Spinal cord (tissue), 10 donors: ENCODE data around the gene CEP20. TPM values are rescaled to one million over a fixed set of nuclear protein-coding genes. Genes with fewer than 3 reads are reported as not detected.

Source experiments
- DNase-seq, 6 donors: peaks; one replicate each; pipeline versions ENCODE4 v3.0.0 to v3.0.0-alpha.2; 2013 to 2015; ENCODE audit warnings: low spot score in 6 of 6, low read depth in 4 of 6
- H3K27ac ChIP-seq: one replicate; pipeline ENCODE4 v1.5.1; 2013; ENCODE audit warnings: low read depth, low read length, control low read depth
- H3K27me3 ChIP-seq: one replicate; pipeline ENCODE4 v1.6.1; 2013; ENCODE audit warnings: low read length; ENCODE audit not compliant: control insufficient read depth, insufficient read depth
- H3K36me3 ChIP-seq: one replicate; pipeline ENCODE4 v1.6.1; 2013; ENCODE audit warnings: low read length; ENCODE audit not compliant: control insufficient read depth, insufficient read depth
- H3K4me1 ChIP-seq: one replicate; pipeline ENCODE4 v1.6.1; 2013; ENCODE audit warnings: low read length; ENCODE audit not compliant: control insufficient read depth, insufficient read depth
- H3K4me3 ChIP-seq: one replicate; pipeline ENCODE4 v1.5.1; 2013; ENCODE audit warnings: low read depth, low read length, control low read depth
- H3K9me3 ChIP-seq: one replicate; pipeline ENCODE4 v1.6.1; 2013; ENCODE audit warnings: low read length; ENCODE audit not compliant: control insufficient read depth, insufficient read depth
- WGBS: methylation state at CpG from one replicate; pipeline ENCODE4 v1.1.5; 2013; ENCODE audit warnings: missing lambda C conversion rate; ENCODE audit not compliant: insufficient coverage; 5-methylcytosine and 5-hydroxymethylcytosine counted together
- polyA plus RNA-seq, 2 donors: library from polyadenylated mRNA; unstranded; fragments of 120-200 nt; gene quantifications; one replicate each; pipeline ENCODE4 v1.2.1, GENCODE V29; 2013; ENCODE audit not compliant: insufficient read length in 2 of 2
- total RNA-seq, 2 donors: library from RNA; depleted of rRNA in 1 of 2; stranded (reverse); fragments of 120-200 nt in 1 of 2; fragments of >200 nt in 1 of 2; gene quantifications; one replicate each; pipeline versions ENCODE4 v1.2.3 to v1.2.4, GENCODE V29; 2013 to 2014
- donor health status: healthy.

The CEP20 gene
- total and polyA plus RNA-seq, 4 donors: 23.2 to 36.3 (median 25.9) TPM

DNA sequence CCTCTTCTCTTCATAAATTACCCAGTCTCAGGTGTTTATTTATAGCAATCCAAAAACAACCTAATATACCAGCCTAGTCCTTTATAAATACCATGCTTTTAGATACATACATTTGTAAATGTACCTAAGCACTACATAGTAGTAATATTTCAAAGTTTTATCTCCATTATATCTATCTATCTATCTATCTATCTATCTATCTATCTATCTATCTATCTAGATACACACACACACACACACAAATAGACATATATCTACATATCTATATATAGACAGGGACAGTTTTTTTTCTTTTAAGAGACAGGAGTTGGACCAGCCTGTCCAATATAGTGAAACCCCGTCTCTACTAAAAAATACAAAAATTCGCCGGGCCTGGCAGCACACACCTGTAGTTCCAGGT, 5.8 kb downstream of the CEP20 start:
- Histone ChIP-seq H3K4me1 (peaks cover under 1% of the 10 kb centered on the region), H3K27me3 (no peaks in the 10 kb centered on the region), H3K36me3 (peaks cover 30% of the 10 kb centered on the region), H3K27ac (no peak overlapping the region), H3K9me3 (no peaks in the 10 kb centered on the region), H3K4me3 (no peak overlapping the region)
- no peak for DNase-seq
- WGBS: 100% methylated on average over 3 of the region's 3 CpGs

DNA sequence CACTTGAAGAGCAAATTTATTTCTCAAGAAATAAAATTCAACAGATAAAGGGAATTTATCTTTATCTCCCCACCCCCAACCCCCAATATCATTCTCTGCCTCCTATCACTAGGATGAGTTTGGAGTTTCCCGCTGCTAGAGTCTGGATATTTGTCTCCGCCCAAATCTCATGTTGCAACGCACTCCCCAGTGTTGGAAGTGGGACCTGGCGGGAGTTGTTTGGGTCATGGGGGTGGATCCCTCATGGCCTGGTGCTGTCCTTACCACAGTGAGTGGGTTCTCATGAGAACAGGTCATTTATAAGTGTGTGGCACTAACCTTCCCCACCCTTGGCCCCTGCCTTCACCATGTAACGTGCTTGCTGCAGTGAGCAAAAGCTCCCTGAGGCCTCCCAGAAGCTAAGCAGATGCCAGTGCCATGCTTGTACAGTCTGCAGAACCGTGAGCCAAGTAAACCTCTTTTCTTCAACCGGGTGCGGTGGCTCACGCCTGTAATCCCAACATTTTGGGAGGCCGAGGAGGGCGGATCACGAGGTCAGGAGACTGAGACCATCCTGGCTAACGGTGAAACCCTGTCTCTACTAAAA, 6.5 kb downstream of the CEP20 start:
- Histone ChIP-seq H3K36me3 (peaks cover 33% of the 10 kb centered on the region), H3K9me3 (no peaks in the 10 kb centered on the region), H3K4me3 (no peak overlapping the region), H3K27me3 (no peaks in the 10 kb centered on the region), H3K27ac (no peak overlapping the region), H3K4me1 (no peaks in the 10 kb centered on the region)
- no peak for DNase-seq
- 100% methylated on average over 9 of the region's 13 CpGs for WGBS

DNA sequence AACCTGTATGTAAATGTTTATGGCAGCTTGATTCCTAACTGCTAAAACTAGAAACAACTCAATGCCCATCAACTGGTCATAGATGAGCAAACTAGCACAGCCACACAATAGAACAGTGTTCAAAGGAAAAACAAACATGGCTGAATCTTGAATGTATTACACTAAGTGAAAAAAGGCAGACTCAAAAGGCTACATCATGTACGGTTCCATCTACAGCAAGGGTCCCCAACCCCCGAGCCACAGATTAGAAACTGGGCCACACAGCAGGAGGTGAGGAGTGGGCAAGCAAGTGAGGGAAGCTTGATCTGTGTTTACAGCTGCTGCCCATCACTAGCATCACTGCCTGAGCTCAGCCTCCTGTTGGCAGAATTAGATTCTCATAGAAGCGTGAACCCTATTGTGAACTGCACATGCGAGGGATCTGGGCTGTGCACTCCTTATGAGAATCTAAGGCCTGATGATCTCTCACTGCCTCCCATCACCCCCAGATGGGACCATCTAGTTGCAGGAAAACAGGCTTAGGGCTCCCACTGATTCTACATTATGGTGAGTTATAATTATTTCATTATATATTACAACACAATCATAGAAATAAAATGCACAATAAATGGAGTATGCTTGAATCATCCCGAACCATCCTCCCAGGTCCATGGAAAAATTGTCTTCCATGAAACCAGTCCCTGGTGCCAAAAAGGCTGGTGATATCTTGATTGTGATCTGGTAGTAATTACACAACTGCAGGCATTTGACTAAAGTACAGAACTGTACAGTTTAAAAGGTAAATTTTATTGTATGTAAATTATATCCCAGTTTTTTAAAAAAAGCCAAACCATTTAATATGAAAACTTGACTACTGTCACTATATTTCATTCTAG, 7.7 kb downstream of the CEP20 start:
- WGBS: 63% methylated on average over 3 of the region's 5 CpGs
- no peaks in the 10 kb centered on the region for H3K27me3 ChIP-seq
- H3K27ac ChIP-seq: no peak overlapping the region
- H3K4me1 ChIP-seq: no peaks in the 10 kb centered on the region
- peaks cover 37% of the 10 kb centered on the region for H3K36me3 ChIP-seq
- H3K4me3 ChIP-seq: no peak overlapping the region
- H3K9me3 ChIP-seq: no peaks in the 10 kb centered on the region
- no peak for DNase-seq

DNA sequence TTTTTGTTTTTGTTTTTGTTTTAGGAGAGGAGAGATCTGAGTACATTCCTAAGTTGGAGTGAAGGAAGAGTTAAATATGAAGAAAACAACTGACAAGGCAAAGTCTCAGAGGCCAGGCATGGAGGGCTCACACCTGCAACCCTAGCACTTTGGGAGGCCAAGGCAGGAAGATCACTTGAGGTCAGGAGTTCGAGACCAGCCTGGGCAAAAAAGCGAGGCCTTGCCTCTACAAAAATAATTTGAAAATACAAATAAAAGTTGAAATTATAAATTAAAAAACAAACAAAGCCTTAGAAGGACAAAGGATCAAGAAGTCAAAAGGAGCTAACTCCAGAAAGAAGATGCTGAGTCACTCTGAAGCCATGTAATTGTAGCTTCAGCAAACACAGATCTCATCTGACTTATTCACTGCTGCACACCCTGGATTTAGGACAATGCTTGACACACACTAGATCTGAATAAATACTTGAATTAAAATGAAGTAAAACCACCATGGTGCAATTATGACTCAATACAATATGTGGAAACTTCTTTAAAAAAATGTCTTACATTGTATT, 9.1 kb downstream of the CEP20 start:
- DNase-seq: no peak
- Histone ChIP-seq H3K27ac (no peak overlapping the region), H3K36me3 (peaks cover 37% of the 10 kb centered on the region), H3K9me3 (no peaks in the 10 kb centered on the region), H3K27me3 (no peaks in the 10 kb centered on the region), H3K4me1 (no peaks in the 10 kb centered on the region), H3K4me3 (no peak overlapping the region)
- WGBS: no CpG with 5 or more reads among the region's 2 CpGs

DNA sequence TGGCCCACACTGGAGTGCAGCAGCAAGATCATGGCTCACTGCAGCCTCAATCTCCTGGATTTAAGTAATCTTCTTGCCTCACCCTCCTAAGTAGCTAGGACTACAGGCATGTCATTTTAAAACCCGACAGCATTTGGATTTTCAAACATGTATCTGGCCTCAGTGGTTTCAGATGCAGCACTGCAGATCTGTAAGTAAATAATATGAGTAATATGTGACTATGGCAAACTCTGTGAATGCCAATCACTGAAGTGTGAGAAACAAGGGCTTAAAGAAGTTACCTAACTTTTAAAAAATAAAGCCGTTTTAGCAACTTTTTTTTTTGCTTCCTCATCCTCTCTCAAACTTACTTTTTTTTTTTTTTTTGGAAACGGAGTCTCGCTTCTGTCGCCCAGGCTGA, 11.9 kb downstream of the CEP20 start:
- Histone ChIP-seq H3K4me3 (no peak overlapping the region), H3K27me3 (no peaks in the 10 kb centered on the region), H3K4me1 (no peaks in the 10 kb centered on the region), H3K27ac (no peak overlapping the region), H3K36me3 (peaks cover 27% of the 10 kb centered on the region), H3K9me3 (no peaks in the 10 kb centered on the region)
- no peak for DNase-seq
- 100% methylated on average over 2 of the region's 5 CpGs for WGBS

DNA sequence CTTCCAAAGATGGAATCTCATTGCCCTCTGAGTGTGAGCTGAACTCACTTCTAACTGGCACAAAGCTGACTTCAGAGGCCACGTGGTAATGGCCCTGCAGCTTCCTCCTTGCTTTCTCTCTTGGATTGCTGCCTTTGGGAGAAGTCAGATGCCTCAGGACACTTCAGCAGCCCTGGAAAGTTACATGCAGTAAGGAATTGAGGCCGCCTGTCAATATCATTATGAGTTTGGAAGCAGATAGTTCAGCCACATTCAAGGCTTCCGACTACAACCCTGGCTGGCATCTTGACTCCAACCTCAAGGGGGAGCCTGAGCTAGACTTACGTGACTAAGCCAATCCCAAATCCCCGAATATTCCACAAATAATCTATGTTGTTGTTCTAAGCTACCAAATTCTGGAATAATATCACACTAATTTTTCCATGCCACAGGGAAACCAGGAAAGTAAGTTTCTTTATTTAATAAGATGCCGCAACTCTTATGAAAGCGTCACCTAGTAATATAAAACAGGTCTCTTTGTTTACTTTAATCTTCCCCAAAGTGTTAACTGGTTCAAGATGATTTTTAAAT, 13.6 kb downstream of the CEP20 start:
- no peaks in the 10 kb centered on the region for H3K27me3 ChIP-seq
- no peak overlapping the region for H3K4me3 ChIP-seq
- no peaks in the 10 kb centered on the region for H3K9me3 ChIP-seq
- no peaks in the 10 kb centered on the region for H3K4me1 ChIP-seq
- no peak overlapping the region for H3K27ac ChIP-seq
- peak in 5 of 6 donors; percentile 13 to 77 (median 26) for DNase-seq
- peaks cover 24% of the 10 kb centered on the region for H3K36me3 ChIP-seq
- 56% methylated on average over 2 of the region's 7 CpGs for WGBS

DNA sequence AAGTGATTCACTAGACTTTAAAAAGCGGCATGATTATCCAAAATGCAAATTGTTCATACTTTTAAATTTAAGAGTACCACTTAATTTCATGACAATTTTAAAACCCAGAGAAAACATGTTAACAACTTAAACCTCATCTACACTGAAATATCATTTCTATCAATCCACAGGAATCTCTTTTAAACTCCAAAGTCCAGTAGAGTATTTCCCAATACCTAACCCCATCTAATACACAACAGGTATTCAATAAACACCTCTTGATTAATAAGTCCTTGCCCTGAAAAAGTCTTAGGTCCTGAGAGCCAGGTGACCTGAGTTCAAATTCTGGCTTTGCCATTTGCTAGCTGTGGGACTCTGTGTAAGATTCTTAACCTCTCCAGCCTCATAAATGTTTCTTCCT, 14.7 kb downstream of the CEP20 start:
- H3K36me3 ChIP-seq: peaks cover 26% of the 10 kb centered on the region
- WGBS: 100% methylated on average over 1 of the region's 1 CpG
- DNase-seq: no peak
- H3K4me3 ChIP-seq: no peak overlapping the region
- no peak overlapping the region for H3K27ac ChIP-seq
- H3K4me1 ChIP-seq: no peaks in the 10 kb centered on the region
- H3K9me3 ChIP-seq: no peaks in the 10 kb centered on the region
- no peaks in the 10 kb centered on the region for H3K27me3 ChIP-seq

DNA sequence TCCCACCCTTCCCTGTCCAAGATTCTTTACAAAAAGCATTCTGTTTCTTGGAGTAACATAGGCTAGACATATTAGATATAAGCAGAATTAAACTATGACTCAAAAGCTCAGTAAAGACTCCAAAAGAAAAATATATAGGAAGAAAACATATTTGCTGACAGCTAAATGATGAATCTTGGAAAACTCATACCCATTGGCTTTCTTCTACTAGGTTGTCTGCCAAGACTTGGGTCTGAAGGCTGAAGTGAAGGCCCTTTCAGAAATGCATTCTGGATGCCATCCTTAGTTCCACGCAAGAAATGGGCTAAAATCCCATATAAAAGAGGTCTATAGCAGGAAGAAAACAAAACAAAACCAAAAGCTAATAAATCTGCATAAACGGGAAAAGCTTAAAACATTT, 15.1 kb downstream of the CEP20 start:
- H3K27me3 ChIP-seq: no peaks in the 10 kb centered on the region
- WGBS: no CpG with 5 or more reads among the region's 2 CpGs
- peaks cover 23% of the 10 kb centered on the region for H3K36me3 ChIP-seq
- H3K9me3 ChIP-seq: no peaks in the 10 kb centered on the region
- no peak overlapping the region for H3K27ac ChIP-seq
- no peak overlapping the region for H3K4me3 ChIP-seq
- no peaks in the 10 kb centered on the region for H3K4me1 ChIP-seq
- DNase-seq: peak in 1 of 6 donors; percentile 53

DNA sequence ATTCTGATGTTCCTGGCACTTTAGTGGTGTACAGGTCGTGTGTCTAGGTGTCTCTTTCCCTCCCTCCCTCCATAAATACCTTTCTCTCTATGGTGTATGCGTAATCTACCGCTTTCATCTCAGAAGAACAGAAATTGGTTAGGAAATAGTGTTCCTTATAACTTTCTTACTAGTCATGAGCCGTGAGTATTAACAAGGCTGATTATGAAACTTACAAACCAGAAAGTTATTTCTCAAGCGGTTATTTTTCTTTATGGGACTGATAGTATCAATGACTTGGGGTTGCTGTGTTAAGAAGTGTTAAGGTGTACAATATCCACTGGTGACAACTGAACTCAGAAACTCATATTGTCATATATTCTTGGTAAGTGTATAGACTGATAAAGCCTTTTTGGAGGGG, 18.4 kb downstream of the CEP20 start:
- H3K9me3 ChIP-seq: no peaks in the 10 kb centered on the region
- DNase-seq: no peak
- no CpG with 5 or more reads among the region's 5 CpGs for WGBS
- H3K27ac ChIP-seq: no peak overlapping the region
- no peaks in the 10 kb centered on the region for H3K27me3 ChIP-seq
- H3K4me3 ChIP-seq: no peak overlapping the region
- H3K4me1 ChIP-seq: no peaks in the 10 kb centered on the region
- peaks cover 13% of the 10 kb centered on the region for H3K36me3 ChIP-seq
